Endothelial cell of umbilical vein (primary cell): ENCODE results near the gene TADA2A. TPM values are rescaled to one million over a fixed set of nuclear protein-coding genes. Genes with fewer than 3 reads are reported as not detected.
"Not testable (repeated sequence)": the region's sequence is repeated elsewhere in the genome, so short reads cannot be mapped to it uniquely, and the experiment has no call there.

Source experiments
- BruUV-seq: library from RNA; stranded (reverse); fragments of 400-500 nt; replicated peaks from 2 replicates; lab custom pipeline; 2021; lab: Mats Ljungman, UMichigan
- CTCF ChIA-PET: fragments of 300-600, 350-600 bp; sonication (Branson Sonifier 250); formaldehyde crosslinking; loops from one replicate; lab custom pipeline; 2021; ENCODE audit warnings: antibody characterized with exemption, inconsistent platforms; lab: Charles Lee
- POLR2A ChIA-PET: fragments of 300-600, 350-600 bp; sonication (Branson Sonifier 250); formaldehyde crosslinking; loops from one replicate; lab custom pipeline; 2021; ENCODE audit warnings: antibody characterized with exemption, inconsistent platforms; lab: Charles Lee
- DNase-seq: peaks from one replicate; pipeline ENCODE4 v3.0.0-alpha.2; 2011; ENCODE audit warnings: low read depth, low spot score
- FAIRE-seq: peaks from 2 replicates; lab custom pipeline; 2011; peaks lifted over from hg19 to GRCh38; lab: Jason Lieb, UNC
- H2AFZ ChIP-seq: 2 replicates; pipeline ENCODE4 v1.6.0; 2012; ENCODE audit warnings: low read depth, low read length, control low read depth, inconsistent platforms
- H3K27ac ChIP-seq: 2 replicates; pipeline ENCODE4 v1.5.1; 2011; ENCODE audit warnings: low read depth, mild to moderate bottlenecking, control low read depth, low read length, moderate library complexity; ENCODE audit not compliant: insufficient read depth
- H3K27me3 ChIP-seq, 2 experiments: 2 replicates each; pipeline versions ENCODE4 v1.6.0 to v1.6.1; 2011; ENCODE audit warnings: low read length in 2 of 2, mixed read lengths in 1 of 2; ENCODE audit not compliant: control insufficient read depth in 2 of 2, insufficient read depth in 2 of 2
- H3K36me3 ChIP-seq, 2 experiments: 2 replicates in 1 of 2; 3 replicates in 1 of 2; pipeline ENCODE4 v1.5.1; 2011; ENCODE audit warnings: low read length in 2 of 2, mild to moderate bottlenecking in 1 of 2, moderate library complexity in 1 of 2; ENCODE audit not compliant: control insufficient read depth in 2 of 2, insufficient read depth in 2 of 2; ENCODE audit errors: extremely low read depth in 1 of 2
- H3K4me1 ChIP-seq: 3 replicates; pipeline ENCODE4 v1.5.1; 2011; ENCODE audit warnings: mild to moderate bottlenecking, low read length; ENCODE audit not compliant: control insufficient read depth, insufficient read depth; ENCODE audit errors: extremely low read depth
- H3K4me2 ChIP-seq: 2 replicates; pipeline ENCODE4 v1.6.1; 2011; ENCODE audit warnings: low read length, control low read depth, mixed read lengths; ENCODE audit not compliant: insufficient read depth
- H3K4me3 ChIP-seq, 3 experiments: fragments of 200-600 bp in 1 of 3; sonication (generic), shearing (Covaris generic) in 1 of 3; replicated peaks in 1 of 3; 2 replicates each; pipeline ENCODE4 v1.5.1; 2011 to 2016; ENCODE audit warnings: control low read depth in 3 of 3, low read length in 3 of 3, mild to moderate bottlenecking in 2 of 3, inconsistent platforms in 1 of 3, low read depth in 1 of 3, moderate library complexity in 1 of 3; ENCODE audit not compliant: insufficient read depth in 1 of 3
- H3K79me2 ChIP-seq: 2 replicates; pipeline ENCODE4 v1.6.0; 2012; ENCODE audit warnings: low read length, inconsistent platforms; ENCODE audit not compliant: control insufficient read depth, insufficient read depth
- H3K9ac ChIP-seq: replicated peaks from 2 replicates; pipeline ENCODE3; 2011; ENCODE audit warnings: low read length, control low read depth; ENCODE audit not compliant: insufficient read depth; ENCODE audit errors: extremely low read depth
- H3K9me1 ChIP-seq: replicated peaks from 3 replicates; pipeline ENCODE4 v1.6.0; 2011; ENCODE audit warnings: mild to moderate bottlenecking, low read length; ENCODE audit not compliant: control insufficient read depth, insufficient read depth; ENCODE audit errors: extremely low read depth
- H3K9me3 ChIP-seq: replicated peaks from 2 replicates; pipeline ENCODE4 v1.5.1; 2012; ENCODE audit warnings: low read length, inconsistent platforms; ENCODE audit not compliant: control insufficient read depth, insufficient read depth
- H4K20me1 ChIP-seq: replicated peaks from 2 replicates; pipeline ENCODE3; 2011; ENCODE audit warnings: mild to moderate bottlenecking, low read length; ENCODE audit not compliant: control insufficient read depth, insufficient read depth; ENCODE audit errors: extremely low read depth
- EZH2 ChIP-seq: IDR thresholded peaks from 2 replicates; pipeline ENCODE4 v1.6.1; 2012; ENCODE audit warnings: borderline replicate concordance, low read depth, mild to moderate bottlenecking, moderate library complexity, low read length, inconsistent platforms; ENCODE audit not compliant: severe bottlenecking
- FOS ChIP-seq: IDR thresholded peaks from 2 replicates; pipeline ENCODE4 v1.6.1; 2011; ENCODE audit warnings: mild to moderate bottlenecking, low read length, moderate library complexity, borderline replicate concordance; ENCODE audit not compliant: insufficient read depth
- GATA2 ChIP-seq: IDR thresholded peaks from 2 replicates; pipeline ENCODE4 v1.7.0; 2011; ENCODE audit warnings: low read depth, mild to moderate bottlenecking, moderate library complexity, mixed read lengths, low read length; ENCODE audit not compliant: insufficient read length, insufficient read depth
- JUN ChIP-seq: IDR thresholded peaks from 2 replicates; pipeline ENCODE4 v1.6.1; 2011; ENCODE audit warnings: borderline replicate concordance, low read depth; ENCODE audit not compliant: insufficient read length, insufficient read depth
- MYC ChIP-seq: IDR thresholded peaks from one replicate; pipeline ENCODE4 v1.6.1; 2011; ENCODE audit warnings: mild to moderate bottlenecking, low read depth, low read length
- POLR2A ChIP-seq: IDR thresholded peaks from 2 replicates; pipeline ENCODE4 v1.6.1; 2012; ENCODE audit warnings: low read depth, mild to moderate bottlenecking, control low read depth, low read length
- POLR2AphosphoS5 ChIP-seq: IDR thresholded peaks from 2 replicates; pipeline ENCODE4 v1.6.1; 2012; ENCODE audit warnings: low read depth, mild to moderate bottlenecking, control low read depth, low read length, moderate library complexity; ENCODE audit not compliant: insufficient read depth
- dilution Hi-C: fragments of 300-500 bp; cut with MboI; formaldehyde crosslinking; loops from one replicate; pipeline ENCODE4 v1.15.0; 2019; ENCODE audit warnings: low sequenced_read_pairs; ENCODE audit not compliant: extremely low pct_ligation_motif_present
- intact Hi-C: fragments of 100-400 bp; cut with micrococcal nuclease; formaldehyde crosslinking; loops from one replicate; pipeline ENCODE4 v1.10.0; 2022
- polyA plus RNA-seq, 4 experiments: library from polyadenylated mRNA; depleted of rRNA in 3 of 4; stranded (reverse) in 3 of 4; unstranded in 1 of 4; fragments of >200 nt; gene quantifications; 2 replicates each; pipeline versions ENCODE4 v1.2.1 to v1.2.3, GENCODE V29; 2011 to 2012; ENCODE audit warnings: missing spikeins in 1 of 4
- total RNA-seq: library from RNA; stranded (reverse); gene quantifications from 2 replicates; pipeline ENCODE4 v1.2.3, GENCODE V29; 2021
- TF ChIP-seq, protein P1 (sequence below): IDR thresholded peaks from 2 replicates; pipeline ENCODE4 v1.6.1; 2011; ENCODE audit not compliant: insufficient read depth, insufficient read length
- TF ChIP-seq, protein P2 (sequence below), 2 donors: IDR thresholded peaks; 1 replicate in 1 of 2; 2 replicates in 1 of 2; pipeline ENCODE4 v1.5.1; 2011; ENCODE audit warnings: low read length in 2 of 2, mild to moderate bottlenecking in 2 of 2, moderate library complexity in 2 of 2, control low read depth in 1 of 2, inconsistent platforms in 1 of 2, low read depth in 1 of 2; ENCODE audit not compliant: insufficient read depth in 1 of 2; ENCODE audit errors: extremely low read depth in 1 of 2

Gene TADA2A
- total and polyA plus RNA-seq, 2 donors (not counting 3 experiments of a cell fraction or from before 2014, with no cell fraction given): 9.9 to 22.4 TPM

DNA sequence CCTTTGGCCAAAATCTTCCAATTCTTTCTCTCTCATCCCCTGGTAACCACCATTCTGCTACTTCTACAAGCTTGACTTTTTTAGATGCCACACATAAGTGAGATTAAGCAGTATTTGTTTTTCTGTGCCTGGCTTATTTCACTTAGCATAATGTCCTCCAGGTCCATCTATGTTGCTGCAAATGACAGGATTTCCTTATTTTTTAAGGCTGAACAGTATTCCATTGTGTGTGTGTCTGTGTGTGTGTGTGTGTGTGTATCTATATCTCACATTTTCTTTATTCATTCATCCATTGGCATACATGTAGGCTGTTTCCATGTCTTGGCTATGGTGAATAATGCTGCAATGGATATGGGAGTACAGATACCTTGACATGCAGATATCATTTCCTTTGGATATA is 6.2 kb upstream of the TADA2A start:
- no peaks in the 10 kb centered on the region for H4K20me1 ChIP-seq
- H3K4me3 ChIP-seq: no peak overlapping the region
- no TSS peak for BruUV-seq
- H3K36me3 ChIP-seq: no peaks in the 10 kb centered on the region
- H3K9me1 ChIP-seq: no peaks in the 10 kb centered on the region
- DNase-seq: no peak
- H3K4me1 ChIP-seq: peaks cover 13% of the 10 kb centered on the region
- dilution Hi-C loops: no loop called here
- no peak overlapping the region for H3K9ac ChIP-seq
- peaks cover 18% of the 10 kb centered on the region for H3K79me2 ChIP-seq
- intact Hi-C loops: no loop called here
- no peak for FAIRE-seq
- no peaks in the 10 kb centered on the region for H3K9me3 ChIP-seq
- no peak overlapping the region for H3K4me2 ChIP-seq
- no peak overlapping the region for H3K27ac ChIP-seq
- CTCF ChIA-PET: interaction anchor here (2.7 kb wide), 1 partner anchor 27 kb away, joined by 13 read pairs; no protein-coding TSS in a partner anchor
- POLR2A ChIA-PET: no interaction called here
- H2AFZ ChIP-seq: no peak overlapping the region
- TF ChIP-seq POLR2A: no peak
- TF ChIP-seq, protein P1, sequence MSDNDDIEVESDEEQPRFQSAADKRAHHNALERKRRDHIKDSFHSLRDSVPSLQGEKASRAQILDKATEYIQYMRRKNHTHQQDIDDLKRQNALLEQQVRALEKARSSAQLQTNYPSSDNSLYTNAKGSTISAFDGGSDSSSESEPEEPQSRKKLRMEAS: no peak
- no peak for TF ChIP-seq JUN
- no peak for TF ChIP-seq POLR2AphosphoS5
- TF ChIP-seq FOS: no peak
- no peak for TF ChIP-seq EZH2
- no peak for TF ChIP-seq GATA2
- TF ChIP-seq MYC: no peak
- TF ChIP-seq, protein P2, sequence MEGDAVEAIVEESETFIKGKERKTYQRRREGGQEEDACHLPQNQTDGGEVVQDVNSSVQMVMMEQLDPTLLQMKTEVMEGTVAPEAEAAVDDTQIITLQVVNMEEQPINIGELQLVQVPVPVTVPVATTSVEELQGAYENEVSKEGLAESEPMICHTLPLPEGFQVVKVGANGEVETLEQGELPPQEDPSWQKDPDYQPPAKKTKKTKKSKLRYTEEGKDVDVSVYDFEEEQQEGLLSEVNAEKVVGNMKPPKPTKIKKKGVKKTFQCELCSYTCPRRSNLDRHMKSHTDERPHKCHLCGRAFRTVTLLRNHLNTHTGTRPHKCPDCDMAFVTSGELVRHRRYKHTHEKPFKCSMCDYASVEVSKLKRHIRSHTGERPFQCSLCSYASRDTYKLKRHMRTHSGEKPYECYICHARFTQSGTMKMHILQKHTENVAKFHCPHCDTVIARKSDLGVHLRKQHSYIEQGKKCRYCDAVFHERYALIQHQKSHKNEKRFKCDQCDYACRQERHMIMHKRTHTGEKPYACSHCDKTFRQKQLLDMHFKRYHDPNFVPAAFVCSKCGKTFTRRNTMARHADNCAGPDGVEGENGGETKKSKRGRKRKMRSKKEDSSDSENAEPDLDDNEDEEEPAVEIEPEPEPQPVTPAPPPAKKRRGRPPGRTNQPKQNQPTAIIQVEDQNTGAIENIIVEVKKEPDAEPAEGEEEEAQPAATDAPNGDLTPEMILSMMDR (IDR thresholded peaks at IDR 0.05; ENCODE audit: extremely low read depth in 1 of 2, insufficient read depth in 1 of 2, low read depth in 1 of 2, low read length in 2 of 2): no peak
- no peaks in the 10 kb centered on the region for H3K27me3 ChIP-seq

DNA sequence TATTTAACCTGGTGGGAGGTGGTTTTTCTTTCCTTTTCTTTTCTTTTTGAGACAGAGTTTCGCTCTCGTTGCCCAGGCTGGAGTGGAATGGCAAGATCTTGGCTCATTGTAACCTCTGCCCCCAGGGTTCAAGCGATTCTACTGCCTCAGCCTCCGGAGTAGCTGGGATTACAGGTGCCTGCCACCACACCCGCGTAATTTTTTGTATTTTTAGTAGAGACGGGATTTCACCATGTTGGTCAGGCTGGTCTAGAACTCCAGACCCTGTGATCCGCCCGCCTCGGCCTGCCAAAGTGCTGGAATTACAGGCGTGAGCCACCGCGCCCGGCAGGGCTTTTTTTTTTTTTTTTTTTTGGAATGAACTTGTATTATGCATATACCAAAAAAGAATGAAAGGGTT is 1.2 kb upstream of the TADA2A start:
- H3K27ac ChIP-seq, H3K9me3 ChIP-seq, BruUV-seq, H4K20me1 ChIP-seq, H3K9me1 ChIP-seq, FAIRE-seq, H3K36me3 ChIP-seq, dilution Hi-C loops, H2AFZ ChIP-seq, H3K27me3 ChIP-seq, DNase-seq: not testable (repeated sequence)
- CTCF ChIA-PET: interaction anchor here (3.6 kb wide), 1 partner anchor 32 kb away, joined by 22 read pairs; no protein-coding TSS in a partner anchor
- peak overlapping the region; percentile 89 for H3K4me2 ChIP-seq
- H3K79me2 ChIP-seq: peaks cover 45% of the 10 kb centered on the region
- POLR2A ChIA-PET: interaction anchor here (0.6 kb wide), 1 partner anchor 36 kb away, joined by 4 read pairs; no protein-coding TSS in a partner anchor
- intact Hi-C loops: loop anchor here (5.0 kb wide), 2 partner anchors 48 to 237 kb away; partner anchors contain the start of gene DDX52
- peak overlapping the region in 2 of 3 experiments; percentile 22 to 86 for H3K4me3 ChIP-seq
- peak overlapping the region; percentile 82 for H3K9ac ChIP-seq
- peaks cover 12% of the 10 kb centered on the region for H3K4me1 ChIP-seq
